GM12878 (cell line): ENCODE data around the gene MYBL2.

Experiments
- BRCA1 ChIP-seq: IDR thresholded peaks from 2 replicates; pipeline ENCODE4 v1.6.1; 2011; ENCODE audit warnings: low read depth, low read length, improper control_type of control experiment
- CHD2 ChIP-seq: IDR thresholded peaks from 2 replicates; pipeline ENCODE4 v1.6.1; 2011; ENCODE audit warnings: low read depth, low read length, improper control_type of control experiment, borderline replicate concordance
- CTCF ChIP-seq, 3 experiments: IDR thresholded peaks in 2 of 3; conservative IDR thresholded peaks in 1 of 3; 2 replicates each; pipeline ENCODE4 v1.5.1; 2011; ENCODE audit warnings: low read depth in 3 of 3, low read length in 3 of 3, mild to moderate bottlenecking in 3 of 3, control low read depth in 2 of 3, moderate library complexity in 2 of 3, inconsistent platforms in 1 of 3, mixed read lengths in 1 of 3; ENCODE audit not compliant: control insufficient read depth in 2 of 3, insufficient read depth in 1 of 3; ENCODE audit errors: extremely low read depth in 1 of 3
- NBN ChIP-seq: fragments of 450-650 bp; IDR thresholded peaks from 2 replicates; pipeline ENCODE4 v1.6.1; 2016
- POLR2A ChIP-seq: IDR thresholded peaks from 2 replicates; pipeline ENCODE4 v1.6.1; 2011; ENCODE audit warnings: low read depth, mild to moderate bottlenecking, low read length
- RAD21 ChIP-seq: IDR thresholded peaks from 2 replicates; pipeline ENCODE4 v1.6.1; 2011; ENCODE audit warnings: mild to moderate bottlenecking, low read depth, low read length, moderate library complexity; ENCODE audit not compliant: insufficient read depth
- TF ChIP-seq, protein P1 (sequence below): IDR thresholded peaks from 2 replicates; pipeline ENCODE4 v1.6.1; 2011; ENCODE audit warnings: low read depth, mild to moderate bottlenecking, low read length, moderate library complexity, borderline replicate concordance; ENCODE audit errors: extremely low read depth

GRCh38 chr20:43700627-43701026 lies 33.7 kb downstream of the MYBL2 start:
- TF ChIP-seq CHD2: no peak
- no peak for TF ChIP-seq RAD21
- TF ChIP-seq, protein P1, sequence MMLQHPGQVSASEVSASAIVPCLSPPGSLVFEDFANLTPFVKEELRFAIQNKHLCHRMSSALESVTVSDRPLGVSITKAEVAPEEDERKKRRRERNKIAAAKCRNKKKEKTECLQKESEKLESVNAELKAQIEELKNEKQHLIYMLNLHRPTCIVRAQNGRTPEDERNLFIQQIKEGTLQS: no peak
- TF ChIP-seq BRCA1: no peak
- no peak for TF ChIP-seq NBN
- no peak for TF ChIP-seq CTCF (IDR thresholded peaks at IDR 0.05 in 2 of 3, conservative IDR thresholded peaks at IDR 0.05 in 1 of 3; ENCODE audit: control insufficient read depth in 2 of 3, extremely low read depth in 1 of 3, insufficient read depth in 1 of 3, low read depth in 3 of 3, low read length in 3 of 3)
- no peak for TF ChIP-seq POLR2A
